ENCODE data around the gene MUC5AC.

- no peak for TF ChIP-seq SP1 (IDR thresholded peaks at IDR 0.05)
- TF ChIP-seq GABPA (IDR thresholded peaks at IDR 0.05 in 1 of 2, conservative IDR thresholded peaks at IDR 0.05 in 1 of 2), result no peak
- TF ChIP-seq CTCF (IDR thresholded peaks at IDR 0.05; ENCODE audit: low read depth, low read length, missing input control), result no peak
- no peak for TF ChIP-seq RAD21 (IDR thresholded peaks at IDR 0.05)
- TF ChIP-seq, protein P1, sequence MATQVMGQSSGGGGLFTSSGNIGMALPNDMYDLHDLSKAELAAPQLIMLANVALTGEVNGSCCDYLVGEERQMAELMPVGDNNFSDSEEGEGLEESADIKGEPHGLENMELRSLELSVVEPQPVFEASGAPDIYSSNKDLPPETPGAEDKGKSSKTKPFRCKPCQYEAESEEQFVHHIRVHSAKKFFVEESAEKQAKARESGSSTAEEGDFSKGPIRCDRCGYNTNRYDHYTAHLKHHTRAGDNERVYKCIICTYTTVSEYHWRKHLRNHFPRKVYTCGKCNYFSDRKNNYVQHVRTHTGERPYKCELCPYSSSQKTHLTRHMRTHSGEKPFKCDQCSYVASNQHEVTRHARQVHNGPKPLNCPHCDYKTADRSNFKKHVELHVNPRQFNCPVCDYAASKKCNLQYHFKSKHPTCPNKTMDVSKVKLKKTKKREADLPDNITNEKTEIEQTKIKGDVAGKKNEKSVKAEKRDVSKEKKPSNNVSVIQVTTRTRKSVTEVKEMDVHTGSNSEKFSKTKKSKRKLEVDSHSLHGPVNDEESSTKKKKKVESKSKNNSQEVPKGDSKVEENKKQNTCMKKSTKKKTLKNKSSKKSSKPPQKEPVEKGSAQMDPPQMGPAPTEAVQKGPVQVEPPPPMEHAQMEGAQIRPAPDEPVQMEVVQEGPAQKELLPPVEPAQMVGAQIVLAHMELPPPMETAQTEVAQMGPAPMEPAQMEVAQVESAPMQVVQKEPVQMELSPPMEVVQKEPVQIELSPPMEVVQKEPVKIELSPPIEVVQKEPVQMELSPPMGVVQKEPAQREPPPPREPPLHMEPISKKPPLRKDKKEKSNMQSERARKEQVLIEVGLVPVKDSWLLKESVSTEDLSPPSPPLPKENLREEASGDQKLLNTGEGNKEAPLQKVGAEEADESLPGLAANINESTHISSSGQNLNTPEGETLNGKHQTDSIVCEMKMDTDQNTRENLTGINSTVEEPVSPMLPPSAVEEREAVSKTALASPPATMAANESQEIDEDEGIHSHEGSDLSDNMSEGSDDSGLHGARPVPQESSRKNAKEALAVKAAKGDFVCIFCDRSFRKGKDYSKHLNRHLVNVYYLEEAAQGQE (IDR thresholded peaks at IDR 0.05), result no peak
- no peak for TF ChIP-seq YY1 (IDR thresholded peaks at IDR 0.05)
- TF ChIP-seq MAX (IDR thresholded peaks at IDR 0.05), result no peak
- TF ChIP-seq EGR1 (IDR thresholded peaks at IDR 0.05; ENCODE audit: low read depth in 2 of 2), result no peak
- no peak for TF ChIP-seq RXRA (IDR thresholded peaks at IDR 0.05)
- no peak for TF ChIP-seq JUND (IDR thresholded peaks at IDR 0.05)
- TF ChIP-seq TAF1 (conservative IDR thresholded peaks at IDR 0.05), result no peak
- no peak for TF ChIP-seq FOXA1 (IDR thresholded peaks at IDR 0.05)
- TF ChIP-seq, protein P2, sequence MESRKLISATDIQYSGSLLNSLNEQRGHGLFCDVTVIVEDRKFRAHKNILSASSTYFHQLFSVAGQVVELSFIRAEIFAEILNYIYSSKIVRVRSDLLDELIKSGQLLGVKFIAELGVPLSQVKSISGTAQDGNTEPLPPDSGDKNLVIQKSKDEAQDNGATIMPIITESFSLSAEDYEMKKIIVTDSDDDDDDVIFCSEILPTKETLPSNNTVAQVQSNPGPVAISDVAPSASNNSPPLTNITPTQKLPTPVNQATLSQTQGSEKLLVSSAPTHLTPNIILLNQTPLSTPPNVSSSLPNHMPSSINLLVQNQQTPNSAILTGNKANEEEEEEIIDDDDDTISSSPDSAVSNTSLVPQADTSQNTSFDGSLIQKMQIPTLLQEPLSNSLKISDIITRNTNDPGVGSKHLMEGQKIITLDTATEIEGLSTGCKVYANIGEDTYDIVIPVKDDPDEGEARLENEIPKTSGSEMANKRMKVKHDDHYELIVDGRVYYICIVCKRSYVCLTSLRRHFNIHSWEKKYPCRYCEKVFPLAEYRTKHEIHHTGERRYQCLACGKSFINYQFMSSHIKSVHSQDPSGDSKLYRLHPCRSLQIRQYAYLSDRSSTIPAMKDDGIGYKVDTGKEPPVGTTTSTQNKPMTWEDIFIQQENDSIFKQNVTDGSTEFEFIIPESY (IDR thresholded peaks at IDR 0.05), result no peak
Measured at GRCh38 chr11:1157341-1157644, 460 bp upstream of the MUC5AC start.
